ENCODE results near the gene SUDS3. TPM values are rescaled to one million over a fixed set of nuclear protein-coding genes. Genes with fewer than 3 reads are reported as not detected.

Gene SUDS3
- total RNA-seq, 1 donor from 2014 or later: 28.8 TPM

GRCh38 chr12:118332511-118332910 lies 43.8 kb upstream of the SUDS3 start:
- no peaks in the 10 kb centered on the region for H3K9me3 ChIP-seq
- intact Hi-C loops (cut with DNase I): no loop called here
- TF ChIP-seq, protein P1, sequence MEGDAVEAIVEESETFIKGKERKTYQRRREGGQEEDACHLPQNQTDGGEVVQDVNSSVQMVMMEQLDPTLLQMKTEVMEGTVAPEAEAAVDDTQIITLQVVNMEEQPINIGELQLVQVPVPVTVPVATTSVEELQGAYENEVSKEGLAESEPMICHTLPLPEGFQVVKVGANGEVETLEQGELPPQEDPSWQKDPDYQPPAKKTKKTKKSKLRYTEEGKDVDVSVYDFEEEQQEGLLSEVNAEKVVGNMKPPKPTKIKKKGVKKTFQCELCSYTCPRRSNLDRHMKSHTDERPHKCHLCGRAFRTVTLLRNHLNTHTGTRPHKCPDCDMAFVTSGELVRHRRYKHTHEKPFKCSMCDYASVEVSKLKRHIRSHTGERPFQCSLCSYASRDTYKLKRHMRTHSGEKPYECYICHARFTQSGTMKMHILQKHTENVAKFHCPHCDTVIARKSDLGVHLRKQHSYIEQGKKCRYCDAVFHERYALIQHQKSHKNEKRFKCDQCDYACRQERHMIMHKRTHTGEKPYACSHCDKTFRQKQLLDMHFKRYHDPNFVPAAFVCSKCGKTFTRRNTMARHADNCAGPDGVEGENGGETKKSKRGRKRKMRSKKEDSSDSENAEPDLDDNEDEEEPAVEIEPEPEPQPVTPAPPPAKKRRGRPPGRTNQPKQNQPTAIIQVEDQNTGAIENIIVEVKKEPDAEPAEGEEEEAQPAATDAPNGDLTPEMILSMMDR (IDR thresholded peaks at IDR 0.05): no peak

GRCh38 chr12:118334241-118334640 lies 42.1 kb upstream of the SUDS3 start:
- Histone ChIP-seq H3K4me1 (peaks cover 27% of the 10 kb centered on the region), H3K36me3 (no peaks in the 10 kb centered on the region), H3K27me3 (no peaks in the 10 kb centered on the region), H3K27ac (no peak overlapping the region), H3K9me3 (no peaks in the 10 kb centered on the region), H3K4me3 (no peak overlapping the region)
- intact Hi-C loops (cut with DNase I): no loop called here
- TF ChIP-seq, protein P1 (IDR thresholded peaks at IDR 0.05): no peak
- ATAC-seq: no peak
- no peak for DNase-seq

More at GRCh38 chr12:118332511-118332910, 43.8 kb upstream of the SUDS3 start:
- ATAC-seq (no peak), DNase-seq (no peak)
- Histone ChIP-seq H3K4me3 (no peak overlapping the region), H3K27me3 (no peaks in the 10 kb centered on the region), H3K27ac (no peak overlapping the region), H3K36me3 (no peaks in the 10 kb centered on the region), H3K4me1 (peaks cover 40% of the 10 kb centered on the region)

GRCh38 chr12:118334939-118335567 lies 41.3 kb upstream of the SUDS3 start:
- H3K27ac ChIP-seq: no peak overlapping the region
- peak; percentile 83 for DNase-seq

GRCh38 chr12:118336123-118336522 lies 40.2 kb upstream of the SUDS3 start:
- Histone ChIP-seq H3K4me1 (peaks cover 13% of the 10 kb centered on the region), H3K36me3 (no peaks in the 10 kb centered on the region), H3K27ac (no peak overlapping the region), H3K27me3 (no peaks in the 10 kb centered on the region), H3K9me3 (no peaks in the 10 kb centered on the region), H3K4me3 (no peak overlapping the region)
- DNase-seq: no peak
- intact Hi-C loops (cut with DNase I): no loop called here
- no peak for ATAC-seq
- TF ChIP-seq, protein P1 (IDR thresholded peaks at IDR 0.05): no peak

More at GRCh38 chr12:118334939-118335567, 41.3 kb upstream of the SUDS3 start:
- Histone ChIP-seq H3K27me3 (no peaks in the 10 kb centered on the region), H3K36me3 (no peaks in the 10 kb centered on the region), H3K4me3 (no peak overlapping the region), H3K9me3 (no peaks in the 10 kb centered on the region), H3K4me1 (peaks cover 22% of the 10 kb centered on the region)
- peak; percentile 38 for ATAC-seq
- intact Hi-C loops (cut with DNase I): no loop called here
- TF ChIP-seq, protein P1 (IDR thresholded peaks at IDR 0.05): no peak

DNA sequence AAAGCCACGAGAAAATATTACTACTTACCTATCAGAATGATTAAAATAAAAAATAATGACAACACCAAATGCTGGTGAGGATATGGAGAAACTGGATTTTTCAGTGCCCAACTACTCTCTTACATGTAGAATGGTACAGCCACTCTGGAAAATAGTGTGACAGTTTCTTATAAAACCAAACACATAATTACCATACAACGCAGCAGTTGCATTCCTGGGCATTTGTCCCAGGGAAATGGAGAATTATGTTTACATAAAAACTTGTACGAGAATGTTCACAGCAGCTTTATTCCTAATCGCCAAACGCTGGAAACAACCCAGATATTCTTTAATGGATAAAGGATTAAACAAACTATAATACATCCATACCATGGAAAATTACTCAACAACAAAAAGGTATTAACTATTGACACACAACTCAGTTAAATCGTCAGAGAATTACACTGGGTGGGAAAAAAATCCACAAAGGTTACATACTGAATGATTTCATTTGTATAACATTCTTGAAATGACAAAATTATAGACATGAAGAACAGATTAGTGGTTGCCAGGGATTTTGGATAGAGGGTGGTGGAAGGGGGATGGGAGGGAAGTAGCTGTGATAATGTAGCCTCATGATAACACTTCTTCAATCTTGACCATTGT lies 39.0 kb upstream of the SUDS3 start:
- no peaks in the 10 kb centered on the region for H3K36me3 ChIP-seq
- H3K27me3 ChIP-seq: no peaks in the 10 kb centered on the region
- peaks cover 11% of the 10 kb centered on the region for H3K4me1 ChIP-seq
- DNase-seq (no peak), ATAC-seq (no peak)
- H3K9me3 ChIP-seq: no peaks in the 10 kb centered on the region
- H3K4me3 ChIP-seq: no peak overlapping the region
- TF ChIP-seq, protein P1 (IDR thresholded peaks at IDR 0.05): no peak
- intact Hi-C loops (cut with DNase I): no loop called here
- no peak overlapping the region for H3K27ac ChIP-seq

Data from upper lobe of right lung (tissue), 1 donor.